Activated CD4-positive, alpha-beta T cell treated with anti-CD3 and anti-CD28 coated beads, Interleukin-2, amount 50 U/mL, for 24 hours (primary cell): ENCODE results near the gene INPP4A.

Experiments used
- DNase-seq, 2 donors: peaks; one replicate each; pipeline ENCODE4 v3.0.0-alpha.2; 2020; ENCODE audit warnings: low read depth in 1 of 2, low spot score in 1 of 2

The INPP4A gene

GRCh38 chr2:98623657-98624056 is 179.0 kb downstream of the INPP4A start:
- no peak for DNase-seq

- no peak for DNase-seq
These were observed 187.7 kb downstream of the INPP4A start for GRCh38 chr2:98632351-98632750.

DNA sequence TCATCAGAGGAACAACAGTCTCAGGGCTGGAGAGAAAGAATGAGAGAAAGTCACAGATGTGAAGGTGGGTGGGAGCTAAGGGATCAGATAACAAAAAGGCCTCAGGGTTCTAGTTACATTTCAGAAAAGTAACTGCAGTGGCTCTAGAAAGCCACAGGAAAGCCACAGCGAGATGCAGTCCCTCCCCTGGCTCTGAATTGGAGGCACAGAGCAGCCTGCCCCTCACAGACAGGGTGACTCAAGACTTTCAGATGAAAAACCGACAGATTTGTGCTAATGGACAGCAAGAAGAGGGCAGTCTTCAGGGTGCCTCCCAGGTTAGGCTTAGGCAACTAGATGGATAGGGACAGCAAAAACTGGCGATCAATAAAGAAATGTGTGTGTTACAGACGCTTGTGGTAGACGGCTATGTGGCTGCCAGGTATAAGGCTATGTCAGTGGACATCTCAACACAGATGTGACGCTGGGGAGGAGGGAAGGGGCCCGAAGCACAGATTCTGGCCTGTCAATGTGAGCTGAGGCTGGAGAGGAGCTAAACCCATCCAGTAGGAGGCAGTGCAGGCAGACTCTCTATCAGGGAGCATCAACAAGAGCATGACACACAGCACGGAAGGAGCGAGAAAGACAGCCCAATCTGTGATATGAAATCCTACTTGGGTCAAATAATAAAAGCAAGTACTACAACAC is 189.9 kb downstream of the INPP4A start:
- peak; percentile 18 to 35 for DNase-seq

GRCh38 chr2:98637401-98638147 is 192.9 kb downstream of the INPP4A start:
- DNase-seq: peak in 1 of 2 donors; percentile 39

DNA sequence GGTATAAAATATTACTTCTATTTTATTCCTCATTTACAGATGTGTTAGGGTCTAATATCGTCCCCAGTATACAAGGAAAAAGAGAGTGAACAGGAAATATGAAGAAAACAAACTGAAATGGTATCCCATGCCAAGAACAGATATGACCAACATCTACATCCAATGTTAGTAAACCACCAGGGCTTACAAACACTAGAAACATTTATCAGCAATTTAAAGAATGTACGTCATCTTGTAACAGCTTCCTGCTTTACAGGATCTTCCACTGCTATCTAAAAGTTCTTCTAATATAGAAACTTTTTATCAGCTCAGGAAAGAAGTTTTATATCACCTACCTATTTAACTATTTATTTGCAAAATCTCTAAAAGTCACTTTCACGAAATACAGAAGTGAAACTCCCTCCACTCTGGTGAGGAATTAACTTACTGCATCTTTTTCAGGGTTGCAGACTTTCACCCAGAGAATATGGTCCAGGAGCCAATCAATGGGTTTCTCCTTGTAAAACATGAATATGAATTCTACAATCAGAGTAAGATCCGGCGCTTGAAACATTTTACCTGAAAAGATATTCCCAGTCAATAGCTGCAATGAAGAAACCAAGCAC is 198.9 kb downstream of the INPP4A start:
- no peak for DNase-seq
